Dermis lymphatic vessel endothelial cell (primary cell): ENCODE results near the gene NUDCD2. TPM values are rescaled to one million over a fixed set of nuclear protein-coding genes. Genes with fewer than 3 reads are reported as not detected.

Source experiments
- total RNA-seq: library from RNA; depleted of rRNA; stranded (reverse); fragments of >200 nt; gene quantifications from 2 replicates; pipeline ENCODE4 v1.2.1, GENCODE V29; 2014

Gene NUDCD2, protein sequence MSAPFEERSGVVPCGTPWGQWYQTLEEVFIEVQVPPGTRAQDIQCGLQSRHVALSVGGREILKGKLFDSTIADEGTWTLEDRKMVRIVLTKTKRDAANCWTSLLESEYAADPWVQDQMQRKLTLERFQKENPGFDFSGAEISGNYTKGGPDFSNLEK
- 4.8 and 5.5 TPM in 2 replicates for total RNA-seq

DNA sequence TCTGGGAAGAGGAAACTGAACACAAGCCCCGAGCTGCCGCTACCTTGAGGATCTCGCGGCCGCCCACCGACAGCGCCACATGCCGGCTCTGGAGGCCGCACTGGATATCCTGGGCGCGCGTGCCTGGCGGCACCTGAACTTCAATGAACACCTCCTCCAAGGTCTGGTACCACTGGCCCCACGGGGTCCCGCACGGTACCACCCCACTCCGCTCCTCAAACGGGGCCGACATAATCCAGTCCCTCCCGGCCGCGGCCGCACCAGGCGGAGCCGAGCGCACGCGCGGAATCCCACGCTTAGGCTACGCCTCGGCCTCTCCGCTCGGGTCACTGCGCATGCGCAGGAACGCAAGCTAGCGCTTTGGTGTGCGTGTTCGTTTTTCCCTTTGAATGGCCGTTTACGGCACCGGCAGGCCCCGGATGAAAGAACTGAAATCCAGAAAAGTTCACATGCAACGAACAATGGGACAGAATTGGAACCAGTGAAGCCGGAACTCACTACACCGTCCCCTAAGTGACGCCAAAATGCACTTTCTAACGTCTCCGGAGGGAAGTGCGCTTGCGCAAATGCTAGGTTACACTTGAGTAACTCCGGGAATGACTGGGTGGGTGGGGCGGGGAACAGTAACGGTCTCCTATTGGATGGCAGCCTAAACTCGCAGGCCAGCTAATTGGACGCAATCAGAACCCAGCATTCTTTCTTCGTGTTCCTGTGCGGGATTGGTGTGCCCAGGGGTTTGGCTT lies at the start of gene NUDCD2:
Gene NUDCD2 (minus strand): TSS at position 284 of the 743 bp plus-strand sequence. CDS start 52 bp downstream, at position 232.

DNA sequence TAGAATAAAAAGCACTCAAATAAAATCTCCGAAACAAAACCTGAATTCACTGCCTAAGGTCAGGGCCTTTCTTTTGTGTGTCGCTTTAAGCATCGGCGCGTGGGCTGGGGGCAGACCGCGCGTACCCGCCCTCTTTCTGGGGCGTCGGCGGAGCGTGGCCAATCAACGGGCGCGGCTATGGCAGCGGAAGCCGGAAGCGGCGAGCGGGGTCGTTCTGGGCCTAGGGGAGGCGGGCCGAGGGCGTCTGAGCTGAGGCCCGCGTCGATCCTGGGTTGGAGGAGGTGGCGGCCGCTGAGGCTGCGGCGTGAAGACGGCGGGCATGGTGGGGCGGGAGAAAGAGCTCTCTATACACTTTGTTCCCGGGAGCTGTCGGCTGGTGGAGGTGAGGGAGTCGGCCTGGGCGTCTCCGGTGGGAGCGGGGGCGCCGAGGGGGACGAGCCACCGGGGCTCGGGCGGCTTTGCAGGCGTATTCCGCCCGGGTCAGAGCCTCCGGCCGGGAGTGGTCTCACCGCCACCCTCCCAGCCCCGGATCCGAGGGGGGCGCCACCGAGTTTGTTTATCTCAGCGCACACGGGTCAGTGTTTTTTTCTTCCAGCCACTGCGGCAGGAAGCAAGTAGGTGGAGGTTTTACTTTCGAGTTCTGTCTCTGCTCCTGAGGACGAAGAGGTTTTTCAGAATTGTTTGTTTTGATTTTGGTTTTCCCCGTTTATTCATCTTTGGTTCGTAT lies 45.6 kb upstream of the NUDCD2 start, which contains the start of gene MAT2B:
Gene MAT2B (plus strand): TSS at position 252 of the 727 bp plus-strand sequence. CDS start 68 bp downstream, at position 320.

DNA sequence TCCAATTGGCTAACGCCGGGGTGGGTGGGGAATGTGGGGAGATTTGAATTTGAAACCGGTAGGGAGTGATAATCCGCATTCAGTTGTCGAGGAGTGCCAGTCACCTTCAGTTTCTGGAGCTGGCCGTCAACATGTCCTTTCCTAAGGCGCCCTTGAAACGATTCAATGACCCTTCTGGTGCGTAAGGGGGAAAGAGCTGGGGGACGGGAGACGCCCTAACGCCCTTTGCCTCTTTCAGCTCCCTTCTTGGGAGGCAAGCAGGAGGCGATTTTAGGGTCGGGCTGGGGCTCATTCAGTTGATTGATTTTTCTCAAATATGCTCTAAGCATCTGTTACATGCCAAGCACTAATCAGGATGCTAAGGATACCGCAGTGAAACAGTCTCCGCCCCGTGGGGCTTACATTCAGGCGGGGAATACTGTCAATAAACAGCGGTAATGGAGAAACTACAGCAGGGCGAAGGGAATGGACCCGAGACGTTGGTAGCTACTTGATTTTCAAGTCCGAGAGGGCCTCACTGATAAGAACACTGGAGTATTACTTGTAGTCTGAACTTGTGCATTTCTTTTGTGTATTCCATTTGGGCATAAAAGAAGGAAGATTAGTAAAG lies 765 bp upstream of the NUDCD2 start, which contains the start of gene HMMR:
Gene HMMR (plus strand): TSS at position 71 of the 610 bp plus-strand sequence. CDS start 61 bp downstream, at position 132.

GRCh38 chr5:163437309-163438182 lies 22.4 kb downstream of the NUDCD2 start, which contains the start of gene CCNG1:
Gene CCNG1 (plus strand): TSS chr5:163437595. CDS start chr5:163439257, 1,662 bp downstream.

Other genes with a start within 250 kb of the NUDCD2 start
- 243 and 324 TPM in 2 replicates for gene CCNG1, start 22.5 kb downstream of the NUDCD2 start, total RNA-seq
- 4.7 and 6.0 TPM in 2 replicates for gene HMMR, start 530 bp upstream of the NUDCD2 start, total RNA-seq
- gene MAT2B, start 45.5 kb upstream of the NUDCD2 start, total RNA-seq: 111 and 124 TPM in 2 replicates